Ramos (cell line): ENCODE measurements around the gene SPSB2.

Source experiments
- in situ Hi-C: fragments of 300-500 bp; cut with MboI; formaldehyde crosslinking; loops from one replicate; pipeline ENCODE4 v1.14.3; 2022; ENCODE audit warnings: low sequenced_read_pairs; ENCODE audit not compliant: unreplicated experiment

SPSB2 gene

DNA sequence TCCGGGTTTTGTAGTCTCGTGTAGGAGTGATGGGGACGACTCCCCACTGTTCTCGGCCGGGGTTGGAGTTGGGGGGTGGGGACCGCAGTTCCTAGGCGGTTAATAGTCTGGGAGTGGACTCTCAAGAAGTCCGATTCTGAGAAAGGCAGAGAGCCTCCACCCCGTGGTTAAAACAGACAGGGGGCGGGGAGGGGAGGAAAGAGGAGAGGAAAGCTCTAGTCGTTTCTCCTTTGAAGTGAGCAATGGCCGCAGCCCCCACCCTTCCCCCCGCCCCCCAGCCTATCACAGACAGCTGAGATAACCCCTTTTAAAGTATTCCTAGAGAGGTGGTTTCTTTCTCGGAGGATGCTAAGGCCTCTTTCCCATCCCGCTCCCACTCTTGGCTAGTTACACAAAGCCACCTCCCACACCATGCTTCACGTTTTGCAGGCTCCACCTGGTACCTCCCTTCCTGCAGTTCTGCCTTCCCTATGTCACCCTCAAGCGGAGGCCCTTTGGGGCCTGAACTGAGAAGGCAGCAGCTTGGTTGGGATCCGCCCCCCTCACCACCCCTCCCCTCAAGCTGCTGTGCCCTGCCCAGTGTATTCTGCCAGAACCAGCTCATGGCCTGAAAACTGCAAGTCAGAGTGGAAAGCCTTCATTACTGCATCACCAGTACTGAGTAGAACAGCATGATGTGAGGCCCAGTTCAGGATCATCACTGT, 20.3 kb downstream of the SPSB2 start:
- in situ Hi-C loops: no loop called here

DNA sequence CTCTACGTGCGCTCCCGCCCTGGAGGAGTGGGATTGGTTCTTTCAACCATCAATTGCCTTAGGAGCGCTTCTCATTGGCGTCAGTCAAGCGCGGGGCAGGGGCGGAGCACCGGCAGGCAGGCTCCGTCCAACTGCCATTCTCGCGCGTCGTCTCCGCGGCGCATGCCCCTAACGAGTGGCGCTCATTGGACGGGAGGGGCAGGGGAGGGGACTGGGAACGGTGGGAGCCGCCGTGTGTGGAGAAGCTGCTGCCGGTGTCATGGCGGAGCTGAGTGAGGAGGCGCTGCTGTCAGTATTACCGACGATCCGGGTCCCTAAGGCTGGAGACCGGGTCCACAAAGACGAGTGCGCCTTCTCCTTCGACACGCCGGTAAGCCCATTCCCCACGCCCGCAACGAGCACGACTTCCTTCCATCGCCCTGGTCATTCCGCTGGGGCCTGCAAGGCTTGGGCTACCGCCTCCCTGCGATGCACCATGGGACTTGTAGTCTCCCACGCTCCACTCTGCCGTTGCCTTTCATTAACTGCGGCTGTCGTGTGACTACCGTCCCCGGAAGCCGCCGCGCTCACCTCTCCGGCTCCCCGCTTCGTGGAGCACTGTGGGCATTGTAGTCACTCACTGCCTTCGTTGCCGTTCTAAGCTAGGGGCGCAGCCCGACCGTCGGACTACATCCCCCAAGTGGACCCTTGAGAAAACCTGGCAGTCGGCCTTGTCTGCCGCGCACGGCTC, 21.0 kb downstream of the SPSB2 start, which contains the start of gene USP5:
TSS of gene USP5 (plus strand) at position 230 of the 730 bp plus-strand sequence. CDS start at position 260, 30 bp downstream.
- in situ Hi-C loops: no loop called here

DNA sequence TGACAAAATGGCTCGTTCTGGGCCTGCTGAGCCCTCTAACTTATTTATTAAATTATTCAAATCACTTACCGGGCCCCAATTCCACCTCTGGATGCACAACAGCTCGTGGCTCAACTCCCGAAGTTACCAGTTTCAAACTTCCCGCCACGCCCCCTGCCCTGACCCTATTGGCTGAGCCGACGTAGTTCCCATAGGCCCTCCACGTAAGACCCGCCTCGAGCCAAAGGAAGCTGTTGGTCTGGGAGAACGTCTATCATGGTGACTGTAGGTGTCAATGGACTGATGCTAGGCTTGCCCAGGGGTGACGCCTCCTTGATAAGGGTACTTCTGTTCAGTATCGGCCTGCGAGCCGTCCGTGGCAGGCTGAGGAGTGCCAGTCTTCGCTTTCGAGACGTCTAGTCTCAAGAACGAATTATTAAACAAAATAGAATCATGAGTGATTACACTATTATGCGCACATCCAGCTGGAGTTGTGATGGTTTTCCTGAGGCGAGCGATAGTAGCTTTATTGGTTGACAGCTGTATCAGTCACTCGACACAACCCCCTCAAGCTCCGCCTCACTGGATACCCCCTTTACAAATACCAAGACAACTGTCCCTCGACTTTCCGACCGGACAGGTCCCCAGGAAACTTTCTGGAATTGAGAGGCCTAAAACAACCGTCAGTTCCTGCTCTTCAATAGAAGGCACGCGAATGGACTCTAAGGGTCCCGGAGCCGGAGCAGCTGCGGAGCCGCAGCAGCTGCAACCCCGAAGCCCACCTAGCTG, 21.8 kb downstream of the SPSB2 start, which contains the start of gene CDCA3:
TSS of gene CDCA3 (minus strand) at position 134 of the 768 bp plus-strand sequence. CDS start 334 bp downstream, outside the sequence.
- in situ Hi-C loops: no loop called here

DNA sequence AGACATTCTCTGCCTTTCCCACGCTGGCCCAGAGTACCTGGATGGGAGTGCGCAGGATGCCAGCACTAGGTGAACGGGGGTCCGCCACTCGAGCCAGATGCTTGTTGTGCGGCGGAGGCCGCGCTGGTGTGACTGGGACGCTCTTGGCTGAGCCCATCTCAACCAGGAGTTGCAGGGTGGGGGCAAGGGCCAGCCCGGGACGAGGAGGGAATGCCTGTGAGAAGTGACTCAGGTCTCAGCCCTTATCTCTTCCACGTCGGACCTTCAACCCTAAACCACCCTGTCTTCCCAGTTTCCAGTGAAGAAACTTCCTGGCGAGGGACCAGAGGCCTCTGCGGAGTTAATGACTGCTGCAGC, 22.3 kb downstream of the SPSB2 start:
- in situ Hi-C loops: no loop called here

DNA sequence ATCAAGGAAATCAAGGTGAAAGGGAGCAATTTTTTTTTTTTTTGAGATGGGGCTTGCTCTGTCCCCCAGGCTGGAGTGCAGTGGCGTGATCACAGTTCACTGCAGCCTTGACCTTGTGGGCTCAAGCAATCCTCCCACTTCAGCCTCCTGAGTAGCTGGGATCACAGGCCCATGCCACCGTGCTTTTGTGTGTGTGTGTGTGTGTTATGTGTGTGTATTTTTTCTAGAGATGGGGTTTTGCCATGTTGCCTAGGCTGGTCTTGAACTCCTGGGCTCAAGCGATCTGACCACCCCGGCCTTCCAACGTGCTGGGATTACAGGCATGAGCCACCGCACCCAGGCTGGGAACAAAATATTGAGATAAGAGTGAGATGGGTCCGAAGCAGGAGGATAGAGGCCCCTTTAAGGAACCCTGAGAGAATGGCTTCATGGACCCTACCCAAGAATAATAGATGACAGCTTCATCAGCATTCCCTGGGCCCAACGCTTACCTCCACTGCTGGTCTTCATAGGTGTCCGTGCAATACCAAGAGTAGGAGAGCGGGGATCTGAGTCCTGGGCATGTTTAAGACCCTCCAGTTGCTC, 23.0 kb downstream of the SPSB2 start:
- in situ Hi-C loops: no loop called here

DNA sequence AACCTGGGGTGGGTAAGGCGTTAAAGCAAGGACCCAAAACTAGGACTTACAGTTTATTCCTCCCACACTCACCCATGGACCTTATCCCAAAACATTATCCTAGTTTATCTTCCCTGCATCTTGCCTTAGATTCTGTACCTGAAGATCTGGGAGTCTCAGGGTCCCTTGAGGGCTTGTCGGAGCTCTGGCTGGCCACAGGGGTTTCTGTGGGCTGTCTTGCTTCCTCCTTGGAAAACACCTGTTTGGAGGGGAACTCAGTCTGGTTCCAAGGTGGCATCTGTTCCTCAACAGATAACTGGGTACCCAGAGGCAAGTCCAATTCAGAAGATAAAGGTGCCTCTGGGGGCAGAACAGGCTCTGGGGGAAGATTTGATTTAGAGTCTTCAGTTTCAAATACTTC, 23.7 kb downstream of the SPSB2 start:
- in situ Hi-C loops: no loop called here

DNA sequence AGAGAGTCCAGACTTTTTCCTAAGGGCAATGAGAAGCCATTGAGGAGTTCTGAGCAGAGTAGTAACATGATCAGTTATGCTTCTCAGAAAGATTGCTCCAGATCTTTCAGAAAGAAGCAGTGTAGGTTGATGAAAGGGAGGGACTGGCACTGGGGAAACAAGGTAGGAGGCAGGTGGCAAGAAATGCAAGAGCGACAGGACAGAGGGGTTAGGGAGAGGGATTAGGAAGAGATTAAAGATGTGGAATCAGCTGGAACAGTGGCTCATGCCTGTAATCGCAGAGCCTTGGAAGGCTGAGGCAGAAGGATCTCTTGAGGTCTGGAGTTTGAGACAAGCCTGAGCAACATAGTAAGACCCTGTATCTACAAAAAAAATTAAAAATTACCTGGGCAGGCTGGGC, 25.4 kb downstream of the SPSB2 start:
- in situ Hi-C loops: no loop called here

DNA sequence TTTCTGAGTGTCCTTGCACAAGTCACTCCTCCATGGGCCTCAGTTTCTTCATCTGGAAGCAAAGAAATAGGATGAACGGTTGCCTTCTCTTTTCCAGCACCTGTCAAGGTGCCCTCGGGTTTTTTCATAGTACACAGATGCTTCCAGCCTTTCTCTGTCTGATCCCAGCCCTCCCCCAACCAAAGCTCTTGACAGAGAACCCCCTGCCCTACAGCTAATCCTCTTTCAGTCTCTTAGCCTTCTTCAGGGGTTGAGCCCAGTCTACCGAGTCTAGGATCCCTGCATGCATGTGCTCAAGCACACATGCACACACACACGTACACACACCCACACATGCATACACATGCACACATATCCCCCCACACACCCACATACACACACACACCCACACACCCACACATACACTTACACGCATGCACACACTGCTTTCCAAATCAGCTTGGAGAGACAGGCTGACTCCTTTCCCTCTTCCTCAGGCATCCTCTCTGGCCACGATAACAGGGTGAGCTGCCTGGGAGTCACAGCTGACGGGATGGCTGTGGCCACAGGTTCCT, 26.7 kb downstream of the SPSB2 start:
- in situ Hi-C loops: no loop called here

DNA sequence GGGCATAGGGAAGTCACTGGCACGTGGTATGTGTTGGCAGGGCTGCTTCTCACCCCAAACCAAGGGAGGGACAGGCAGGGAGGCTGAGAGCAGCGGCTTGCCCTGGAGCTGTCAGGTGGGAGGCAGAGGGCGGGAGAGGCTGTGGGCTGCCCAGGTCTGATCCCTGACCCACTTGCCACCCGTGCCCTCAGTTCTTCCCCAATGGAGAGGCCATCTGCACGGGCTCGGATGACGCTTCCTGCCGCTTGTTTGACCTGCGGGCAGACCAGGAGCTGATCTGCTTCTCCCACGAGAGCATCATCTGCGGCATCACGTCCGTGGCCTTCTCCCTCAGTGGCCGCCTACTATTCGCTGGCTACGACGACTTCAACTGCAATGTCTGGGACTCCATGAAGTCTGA, 27.7 kb downstream of the SPSB2 start:
- in situ Hi-C loops: no loop called here

DNA sequence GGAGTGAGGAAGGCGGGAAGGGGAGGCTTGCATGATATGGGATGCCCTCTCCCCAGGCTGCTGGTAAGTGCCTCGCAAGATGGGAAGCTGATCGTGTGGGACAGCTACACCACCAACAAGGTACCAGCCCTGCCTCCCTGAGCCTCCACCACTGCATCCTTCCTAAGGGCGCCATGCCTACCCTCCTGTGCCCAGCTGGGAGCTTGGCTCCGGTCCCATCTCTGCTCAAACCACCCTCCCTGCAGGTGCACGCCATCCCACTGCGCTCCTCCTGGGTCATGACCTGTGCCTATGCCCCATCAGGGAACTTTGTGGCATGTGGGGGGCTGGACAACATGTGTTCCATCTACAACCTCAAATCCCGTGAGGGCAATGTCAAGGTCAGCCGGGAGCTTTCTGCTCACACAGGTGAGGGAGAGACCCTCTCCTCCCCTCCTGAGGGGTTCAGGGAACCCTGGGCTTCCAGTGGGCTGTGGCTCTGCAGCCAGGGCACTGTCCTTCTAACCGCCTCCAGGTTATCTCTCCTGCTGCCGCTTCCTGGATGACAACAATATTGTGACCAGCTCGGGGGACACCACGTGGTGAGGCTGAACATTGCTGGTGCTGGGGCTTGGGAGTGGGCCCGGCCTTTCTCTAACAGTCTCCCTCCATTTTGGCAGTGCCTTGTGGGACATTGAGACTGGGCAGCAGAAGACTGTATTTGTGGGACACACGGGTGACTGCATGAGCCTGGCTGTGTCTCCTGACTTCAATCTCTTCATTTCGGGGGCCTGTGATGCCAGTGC, 29.8 kb downstream of the SPSB2 start:
- in situ Hi-C loops: no loop called here

DNA sequence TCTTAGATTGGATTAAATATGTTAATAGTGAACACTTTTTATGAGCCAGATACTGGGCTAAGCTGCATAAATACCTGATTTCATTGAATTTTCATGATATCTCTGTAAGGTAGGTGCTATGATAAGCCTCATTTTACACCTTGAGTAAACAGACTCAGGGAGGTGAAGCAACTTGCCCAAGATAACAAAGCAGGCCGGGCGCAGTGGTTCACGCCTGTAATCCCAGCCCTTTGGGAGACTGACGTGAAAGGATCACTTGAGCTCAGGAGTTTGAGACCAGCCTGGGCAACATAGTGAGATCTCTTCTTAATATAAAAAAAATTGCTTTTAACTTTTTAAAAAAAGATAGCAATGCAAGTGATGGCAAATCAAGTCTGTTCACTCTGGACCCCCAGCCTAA, 31.0 kb downstream of the SPSB2 start:
- in situ Hi-C loops: no loop called here

DNA sequence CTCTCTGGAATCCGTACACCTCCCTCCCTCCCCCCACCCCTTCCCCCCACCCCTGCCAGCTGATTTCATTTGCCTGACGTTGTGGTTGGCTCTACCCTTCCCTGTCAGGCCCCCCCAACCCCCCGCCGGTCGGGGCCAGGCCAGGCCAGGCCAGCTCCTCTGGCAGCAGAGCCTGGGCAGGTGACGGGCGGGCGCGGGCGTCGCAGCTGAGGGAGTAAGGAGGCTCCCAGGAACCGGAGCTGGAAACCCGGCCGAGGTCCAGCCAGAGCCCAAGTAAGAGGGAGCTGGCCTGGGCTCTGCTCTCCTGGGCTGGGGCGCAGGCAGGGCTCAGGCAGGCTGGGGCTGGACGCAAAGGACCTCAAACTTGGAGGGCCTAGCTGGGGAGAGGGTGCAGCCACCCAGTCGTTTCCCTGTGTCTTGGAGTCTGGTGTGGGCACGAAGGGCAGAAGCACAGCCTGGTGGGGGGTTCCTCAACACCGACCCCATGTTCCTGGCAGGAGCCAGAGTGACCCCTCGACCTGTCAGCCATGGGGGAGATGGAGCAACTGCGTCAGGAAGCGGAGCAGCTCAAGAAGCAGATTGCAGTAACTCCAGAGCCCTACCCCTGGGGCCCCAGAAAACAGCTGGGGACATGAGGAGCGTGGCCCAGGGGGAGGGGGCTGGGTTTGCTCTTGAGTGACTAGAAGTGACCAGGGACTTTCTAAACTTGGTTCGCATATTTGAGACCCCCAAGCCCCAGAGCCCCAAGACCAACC, 32.2 kb downstream of the SPSB2 start, which contains the start of gene GNB3:
TSS of gene GNB3 (plus strand) at position 165 of the 755 bp plus-strand sequence. CDS start at position 528, 363 bp downstream.
- in situ Hi-C loops: no loop called here

DNA sequence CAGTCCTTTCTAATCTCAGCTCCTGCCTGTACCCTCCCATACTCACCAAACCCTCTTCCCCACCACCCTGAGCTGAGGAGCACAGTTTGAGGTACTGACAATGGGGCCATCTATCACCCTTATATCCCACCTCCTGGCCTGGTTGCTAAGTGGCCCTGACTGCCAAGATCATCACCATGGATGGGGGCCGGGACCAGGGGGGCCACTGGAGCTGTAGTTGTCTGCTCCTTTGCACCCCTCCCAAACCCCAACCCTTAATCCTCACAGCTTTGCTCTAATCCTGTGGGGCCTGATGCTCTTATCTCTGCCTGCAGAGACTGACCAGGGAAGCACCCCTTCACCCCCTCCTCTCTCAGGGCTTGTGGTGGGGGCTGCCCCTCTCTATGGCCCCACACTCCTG, 32.8 kb downstream of the SPSB2 start:
- in situ Hi-C loops: no loop called here

DNA sequence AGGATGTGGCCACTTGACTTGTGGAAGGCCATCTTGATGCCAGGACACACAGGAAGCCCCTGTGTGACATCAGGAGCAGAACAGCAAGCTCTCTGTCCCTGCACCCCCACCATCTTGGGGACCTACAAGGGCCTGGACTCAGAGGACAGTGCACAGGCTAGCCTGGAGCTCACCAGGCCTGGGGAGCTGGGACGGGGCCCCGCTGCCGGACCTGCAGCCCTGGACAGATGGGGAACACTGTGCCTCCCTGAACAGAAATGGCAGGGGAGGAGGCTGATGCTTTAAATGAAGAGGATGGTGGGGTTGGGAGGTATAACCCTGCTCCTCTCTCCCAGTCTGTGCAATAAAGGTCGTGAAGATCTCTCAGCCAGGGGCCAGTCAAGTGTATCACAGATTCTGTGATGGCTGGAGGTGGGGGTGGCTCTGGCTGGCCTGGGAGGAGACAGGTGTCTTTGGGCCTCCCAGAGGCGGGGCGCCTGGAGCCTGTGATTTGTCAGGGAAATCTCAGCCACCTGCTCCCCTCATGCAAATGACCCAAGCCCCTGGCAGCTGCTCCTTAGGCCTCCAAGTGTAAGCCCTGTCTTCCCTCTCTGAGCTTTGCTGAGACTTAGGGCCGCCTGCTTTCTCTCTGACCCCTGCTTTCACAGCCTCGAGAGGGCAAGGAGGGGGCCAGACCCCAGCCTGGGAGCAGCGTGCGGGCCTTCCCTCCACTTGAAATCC, 33.5 kb downstream of the SPSB2 start:
- in situ Hi-C loops: loop anchor here (10.0 kb wide), 1 partner anchor 215 kb away; no protein-coding TSS in a partner anchor

DNA sequence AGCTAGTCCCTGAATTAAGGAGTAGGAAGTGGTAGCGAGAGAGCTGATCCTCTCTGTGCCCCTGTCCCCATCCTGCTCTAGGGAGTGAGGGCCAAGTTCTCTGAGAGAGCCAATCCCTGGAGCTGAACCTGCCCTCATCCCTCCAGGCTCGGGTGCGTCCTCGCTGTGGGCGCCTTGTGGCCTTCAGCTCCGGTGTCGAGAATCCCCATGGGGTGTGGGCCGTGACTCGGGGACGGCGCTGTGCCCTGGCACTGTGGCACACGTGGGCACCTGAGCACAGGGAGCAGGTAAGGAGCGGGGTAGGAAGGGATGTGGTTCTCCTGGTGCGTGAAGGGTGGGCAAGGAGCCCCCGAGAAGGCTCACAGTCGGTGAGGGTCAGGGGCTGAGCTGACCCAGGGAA, 34.2 kb downstream of the SPSB2 start:
- in situ Hi-C loops: loop anchor here (10.0 kb wide), 1 partner anchor 214 kb away; no protein-coding TSS in a partner anchor

DNA sequence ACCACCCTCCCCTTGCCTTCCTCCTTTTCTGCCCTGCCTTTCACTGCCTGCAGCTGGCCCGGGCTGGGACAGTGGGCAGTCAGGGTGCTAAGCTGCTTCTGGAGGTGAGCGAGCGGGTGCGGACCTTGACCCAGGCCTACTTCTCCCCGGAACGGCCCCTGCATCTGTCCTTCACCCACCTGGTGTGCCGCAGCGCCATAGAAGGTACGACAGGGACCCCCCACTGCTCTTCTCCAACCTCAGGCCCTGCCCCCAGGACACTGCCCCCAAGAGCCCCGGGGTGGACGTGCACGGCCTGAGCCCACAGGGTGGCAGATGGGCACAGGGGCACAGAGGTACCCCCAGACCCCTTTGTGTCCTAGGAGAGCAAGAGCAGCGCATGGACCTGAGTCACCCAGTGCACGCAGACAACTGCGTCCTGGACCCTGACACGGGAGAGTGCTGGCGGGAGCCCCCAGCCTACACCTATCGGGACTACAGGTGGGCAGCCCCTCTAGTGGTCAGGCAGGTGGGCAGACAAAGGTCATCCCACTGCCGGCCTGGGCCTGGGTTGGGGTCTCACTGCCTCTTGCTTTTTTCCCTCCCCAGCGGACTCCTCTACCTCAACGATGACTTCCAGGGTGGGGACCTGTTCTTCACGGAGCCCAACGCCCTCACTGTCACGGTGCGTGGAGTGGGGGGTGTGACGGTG, 35.6 kb downstream of the SPSB2 start:
- in situ Hi-C loops: loop anchor here (10.0 kb wide), 1 partner anchor 213 kb away; no protein-coding TSS in a partner anchor

DNA sequence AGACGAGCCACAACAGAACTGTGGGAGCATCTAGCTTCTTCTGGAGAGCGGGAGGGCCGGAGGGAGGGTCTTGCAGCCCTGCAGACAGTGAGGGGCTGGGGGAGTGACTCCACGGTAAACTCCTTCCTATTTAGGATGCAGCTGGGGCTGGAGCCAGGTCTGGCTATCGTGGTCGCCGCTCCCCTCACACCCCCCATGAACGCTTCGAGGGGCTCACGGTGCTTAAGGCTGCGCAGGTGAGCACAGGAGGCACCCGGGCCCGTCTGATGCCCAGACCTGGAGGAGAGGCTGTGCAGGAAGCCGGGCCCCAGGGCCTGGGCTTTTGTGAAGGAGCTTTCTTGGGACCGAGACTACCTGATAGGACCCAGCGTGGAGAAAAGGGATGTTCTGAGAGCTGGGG, 36.3 kb downstream of the SPSB2 start:
- in situ Hi-C loops: loop anchor here (10.0 kb wide), 1 partner anchor 212 kb away; no protein-coding TSS in a partner anchor
